ENCODE data around the gene FYN. TPM values are rescaled to one million over a fixed set of nuclear protein-coding genes. Genes with fewer than 3 reads are reported as not detected.

The FYN gene
- polyA plus RNA-seq, 1 donor (not counting 4 experiments of a cell fraction or from before 2014, with no cell fraction given) = 24.7 TPM

GRCh38 chr6:111685058-111685457 is 188.2 kb downstream of the FYN start:
- H3K9me3 ChIP-seq (ENCODE audit: control insufficient read depth, low read depth, low read length) = no peaks in the 10 kb centered on the region
- H3K27ac ChIP-seq (ENCODE audit: control insufficient read depth, insufficient read depth, low read length) = no peak overlapping the region
- no peak for DNase-seq (ENCODE audit: low read depth, low spot score)
- TF ChIP-seq EZH2 (IDR thresholded peaks at IDR 0.05; ENCODE audit: low read length) (no peak), CTCF (optimal IDR thresholded peaks at IDR 0.05 in 1 of 3, IDR thresholded peaks at IDR 0.05 in 1 of 3, conservative IDR thresholded peaks at IDR 0.05 in 1 of 3; ENCODE audit: extremely low read depth in 1 of 3, insufficient read depth in 2 of 3, low read length in 3 of 3) (no peak)
- no peak overlapping the region for H2AFZ ChIP-seq (ENCODE audit: control insufficient read depth, low read length)
- no peaks in the 10 kb centered on the region for H3K4me1 ChIP-seq (ENCODE audit: control insufficient read depth, extremely low read depth, insufficient read depth, low read length)
- peaks cover 2 to 13% of the 10 kb centered on the region in 2 experiments for H3K36me3 ChIP-seq (ENCODE audit: control insufficient read depth in 2 of 2, extremely low read depth in 1 of 2, insufficient read depth in 2 of 2, low read length in 2 of 2)
- H3K9me1 ChIP-seq (ENCODE audit: control insufficient read depth, extremely low read depth, insufficient read depth, low read length) = no peaks in the 10 kb centered on the region
- no peaks in the 10 kb centered on the region for H4K20me1 ChIP-seq (ENCODE audit: control insufficient read depth, extremely low read depth, insufficient read depth, low read length)
- dilution Hi-C loops (cut with MboI; ENCODE audit: extremely low pct_ligation_motif_present, low sequenced_read_pairs) = no loop called here
- no peak overlapping the region for H3K4me2 ChIP-seq (ENCODE audit: control insufficient read depth, extremely low read depth, insufficient read depth, low read depth, low read length)
- no peak for FAIRE-seq
- no peaks in the 10 kb centered on the region for H3K79me2 ChIP-seq (ENCODE audit: control insufficient read depth, insufficient read depth, low read length)
- H3K4me3 ChIP-seq (ENCODE audit: control insufficient read depth in 2 of 3, extremely low read depth in 1 of 3, insufficient read depth in 2 of 3, low read depth in 1 of 3, low read length in 3 of 3) = no peak overlapping the region
- no peak overlapping the region for H3K9ac ChIP-seq (ENCODE audit: control insufficient read depth, extremely low read depth, insufficient read depth, low read length)
- H3K27me3 ChIP-seq (ENCODE audit: control insufficient read depth, extremely low read depth, insufficient read depth, low read length) = no peaks in the 10 kb centered on the region

GRCh38 chr6:111683749-111684267 is 189.4 kb downstream of the FYN start:
- Histone ChIP-seq H3K27ac (ENCODE audit: control insufficient read depth, insufficient read depth, low read length) (no peak overlapping the region), H3K9me3 (ENCODE audit: control insufficient read depth, low read depth, low read length) (no peaks in the 10 kb centered on the region), H3K4me1 (ENCODE audit: control insufficient read depth, extremely low read depth, insufficient read depth, low read length) (no peaks in the 10 kb centered on the region), H3K27me3 (ENCODE audit: control insufficient read depth, extremely low read depth, insufficient read depth, low read length) (no peaks in the 10 kb centered on the region), H2AFZ (ENCODE audit: control insufficient read depth, low read length) (no peak overlapping the region), H3K79me2 (ENCODE audit: control insufficient read depth, insufficient read depth, low read length) (no peaks in the 10 kb centered on the region), H3K4me2 (ENCODE audit: control insufficient read depth, extremely low read depth, insufficient read depth, low read depth, low read length) (no peak overlapping the region), H3K9ac (ENCODE audit: control insufficient read depth, extremely low read depth, insufficient read depth, low read length) (no peak overlapping the region), H3K36me3 (ENCODE audit: control insufficient read depth in 2 of 2, extremely low read depth in 1 of 2, insufficient read depth in 2 of 2, low read length in 2 of 2) (peaks cover 2 to 9% of the 10 kb centered on the region in 2 experiments), H4K20me1 (ENCODE audit: control insufficient read depth, extremely low read depth, insufficient read depth, low read length) (no peaks in the 10 kb centered on the region), H3K4me3 (ENCODE audit: control insufficient read depth in 2 of 3, extremely low read depth in 1 of 3, insufficient read depth in 2 of 3, low read depth in 1 of 3, low read length in 3 of 3) (no peak overlapping the region), H3K9me1 (ENCODE audit: control insufficient read depth, extremely low read depth, insufficient read depth, low read length) (no peaks in the 10 kb centered on the region)
- TF ChIP-seq EZH2 (IDR thresholded peaks at IDR 0.05; ENCODE audit: low read length) (no peak), CTCF (optimal IDR thresholded peaks at IDR 0.05 in 1 of 3, IDR thresholded peaks at IDR 0.05 in 1 of 3, conservative IDR thresholded peaks at IDR 0.05 in 1 of 3; ENCODE audit: extremely low read depth in 1 of 3, insufficient read depth in 2 of 3, low read length in 3 of 3) (no peak)
- dilution Hi-C loops (cut with MboI; ENCODE audit: extremely low pct_ligation_motif_present, low sequenced_read_pairs) = no loop called here
- no peak for FAIRE-seq
- no peak for DNase-seq (ENCODE audit: low read depth, low spot score)
